SJCRH30 (cell line): ENCODE data around the gene LFNG. TPM values are rescaled to one million over a fixed set of nuclear protein-coding genes. Genes with fewer than 3 reads are reported as not detected.

Source experiments
- DNase-seq, 2 experiments: peaks; one replicate each; pipeline ENCODE4 v3.0.0-alpha.2; 2015 to 2020
- H3K27ac ChIP-seq: fragments of 250-450 bp; sonication (Bioruptor Pico); 2 replicates; pipeline ENCODE4 v1.5.1; 2020; ENCODE audit warnings: mild to moderate bottlenecking, moderate library complexity
- H3K27me3 ChIP-seq: fragments of 250-450 bp; sonication (Bioruptor Pico); 2 replicates; pipeline ENCODE4 v1.5.1; 2020; ENCODE audit warnings: mild to moderate bottlenecking, moderate library complexity
- H3K36me3 ChIP-seq: fragments of 250-450 bp; sonication (Bioruptor Pico); 2 replicates; pipeline ENCODE4 v1.5.1; 2020; ENCODE audit warnings: mild to moderate bottlenecking, moderate library complexity
- H3K4me1 ChIP-seq: fragments of 250-450 bp; sonication (Bioruptor Pico); 2 replicates; pipeline ENCODE4 v1.5.1; 2020; ENCODE audit warnings: mild to moderate bottlenecking, moderate library complexity
- H3K4me3 ChIP-seq: fragments of 250-450 bp; sonication (Bioruptor Pico); 2 replicates; pipeline ENCODE4 v1.5.1; 2020; ENCODE audit warnings: mild to moderate bottlenecking, moderate library complexity
- H3K9me3 ChIP-seq: fragments of 250-450 bp; sonication (Bioruptor Pico); replicated peaks from 2 replicates; pipeline ENCODE4 v1.5.1; 2020; ENCODE audit warnings: mild to moderate bottlenecking, moderate library complexity
- total RNA-seq: library from RNA; depleted of rRNA; stranded (reverse); fragments of >200 nt; shearing (Covaris generic); gene quantifications from 2 replicates; pipeline ENCODE4 v1.2.3, GENCODE V29; 2014

Gene LFNG
- total RNA-seq, 1 experiment from 2014 or later, result 25.2 TPM

GRCh38 chr7:2514473-2515423 is 4.8 kb upstream of the LFNG start:
- no peaks in the 10 kb centered on the region for H3K36me3 ChIP-seq
- DNase-seq, result no peak
- no peak overlapping the region for H3K4me3 ChIP-seq
- H3K27ac ChIP-seq, result no peak overlapping the region
- no peaks in the 10 kb centered on the region for H3K27me3 ChIP-seq
- no peaks in the 10 kb centered on the region for H3K9me3 ChIP-seq
- peaks cover 65% of the 10 kb centered on the region for H3K4me1 ChIP-seq

- peaks cover 57% of the 10 kb centered on the region for H3K4me1 ChIP-seq
- H3K4me3 ChIP-seq, result no peak overlapping the region
- H3K9me3 ChIP-seq, result no peaks in the 10 kb centered on the region
- no peak overlapping the region; the same call in 1 of the 2 replicates for H3K27ac ChIP-seq
- H3K36me3 ChIP-seq, result no peaks in the 10 kb centered on the region
- no peaks in the 10 kb centered on the region for H3K27me3 ChIP-seq
- DNase-seq, result no peak
Observed at GRCh38 chr7:2515424-2516193, 4.0 kb upstream of the LFNG start.

- H3K9me3 ChIP-seq, result no peaks in the 10 kb centered on the region
- DNase-seq, result peak in 1 of 2 experiments; percentile 18
- no peaks in the 10 kb centered on the region for H3K36me3 ChIP-seq
- peak overlapping the region; percentile 84 for H3K27ac ChIP-seq
- H3K4me1 ChIP-seq, result peaks cover 51% of the 10 kb centered on the region
- H3K4me3 ChIP-seq, result no peak overlapping the region
- H3K27me3 ChIP-seq, result no peaks in the 10 kb centered on the region
Observed at GRCh38 chr7:2516194-2516555, 3.4 kb upstream of the LFNG start.

GRCh38 chr7:2517026-2517425 is 2.5 kb upstream of the LFNG start:
- Histone ChIP-seq H3K4me3 (no peak overlapping the region), H3K36me3 (no peaks in the 10 kb centered on the region), H3K27ac (peak overlapping the region; percentile 84), H3K4me1 (peaks cover 49% of the 10 kb centered on the region), H3K27me3 (no peaks in the 10 kb centered on the region), H3K9me3 (no peaks in the 10 kb centered on the region)
- DNase-seq, result peak; percentile 89 to 91

GRCh38 chr7:2517678-2518507 is 1.7 kb upstream of the LFNG start:
- DNase-seq, result peak; percentile 55 to 65
- peak overlapping the region; percentile 84 for H3K27ac ChIP-seq
- H3K4me3 ChIP-seq, result no peak overlapping the region
- H3K9me3 ChIP-seq, result no peaks in the 10 kb centered on the region
- peaks cover 49% of the 10 kb centered on the region for H3K4me1 ChIP-seq
- no peaks in the 10 kb centered on the region for H3K36me3 ChIP-seq
- no peaks in the 10 kb centered on the region for H3K27me3 ChIP-seq

- Histone ChIP-seq H3K27me3 (no peaks in the 10 kb centered on the region), H3K4me1 (peaks cover 52% of the 10 kb centered on the region), H3K27ac (peak overlapping the region; percentile 57), H3K4me3 (peak overlapping the region; percentile 63), H3K9me3 (no peaks in the 10 kb centered on the region), H3K36me3 (0 out of 2 replicates have a peak, but pooled peaks cover under 1% of the 10 kb centered on the region)
- no peak for DNase-seq
Observed at GRCh38 chr7:2518737-2519118, 846 bp upstream of the LFNG start.

- no peak overlapping the region for H3K27ac ChIP-seq
- H3K4me3 ChIP-seq, result peak overlapping the region; percentile 63
- no peaks in the 10 kb centered on the region for H3K9me3 ChIP-seq
- peak; percentile 64 to 74 for DNase-seq
- no peaks in the 10 kb centered on the region for H3K27me3 ChIP-seq
- peaks cover 7% of the 10 kb centered on the region; the same call in 1 of the 2 replicates for H3K36me3 ChIP-seq
- H3K4me1 ChIP-seq, result peaks cover 59% of the 10 kb centered on the region
Observed at GRCh38 chr7:2520131-2520760, 672 bp downstream of the LFNG start.

GRCh38 chr7:2520761-2521290 is 1.3 kb downstream of the LFNG start:
- Histone ChIP-seq H3K4me1 (peaks cover 59% of the 10 kb centered on the region), H3K9me3 (no peaks in the 10 kb centered on the region), H3K36me3 (peaks cover 13% of the 10 kb centered on the region), H3K27me3 (no peaks in the 10 kb centered on the region), H3K27ac (no peak overlapping the region), H3K4me3 (peak overlapping the region; percentile 63)
- DNase-seq, result peak in 1 of 2 experiments; percentile 37

GRCh38 chr7:2521341-2521745 is 1.8 kb downstream of the LFNG start:
- Histone ChIP-seq H3K4me1 (peaks cover 54% of the 10 kb centered on the region), H3K4me3 (peak overlapping the region; percentile 63), H3K27me3 (no peaks in the 10 kb centered on the region), H3K27ac (no peak overlapping the region), H3K9me3 (no peaks in the 10 kb centered on the region), H3K36me3 (peaks cover 16% of the 10 kb centered on the region)
- DNase-seq, result no peak

- Histone ChIP-seq H3K27me3 (no peaks in the 10 kb centered on the region), H3K4me3 (peak overlapping the region; percentile 63; the same call in 1 of the 2 replicates), H3K4me1 (peaks cover 49% of the 10 kb centered on the region), H3K27ac (no peak overlapping the region), H3K9me3 (no peaks in the 10 kb centered on the region), H3K36me3 (peaks cover 23% of the 10 kb centered on the region)
- no peak for DNase-seq
Observed at GRCh38 chr7:2521952-2522591, 2.5 kb downstream of the LFNG start.

- Histone ChIP-seq H3K36me3 (peaks cover 24% of the 10 kb centered on the region), H3K4me3 (no peak overlapping the region), H3K27me3 (no peaks in the 10 kb centered on the region), H3K9me3 (no peaks in the 10 kb centered on the region), H3K4me1 (peaks cover 48% of the 10 kb centered on the region), H3K27ac (no peak overlapping the region)
- no peak for DNase-seq
Observed at GRCh38 chr7:2522780-2523433, 3.3 kb downstream of the LFNG start.

GRCh38 chr7:2523461-2523936 is 3.9 kb downstream of the LFNG start:
- peaks cover 29% of the 10 kb centered on the region for H3K36me3 ChIP-seq
- peak overlapping the region; percentile 39 for H3K27ac ChIP-seq
- no peak overlapping the region for H3K4me3 ChIP-seq
- no peaks in the 10 kb centered on the region for H3K27me3 ChIP-seq
- H3K4me1 ChIP-seq, result peaks cover 48% of the 10 kb centered on the region
- no peak for DNase-seq
- H3K9me3 ChIP-seq, result no peaks in the 10 kb centered on the region
